Body of pancreas (tissue), 4 donors: ENCODE results near the gene LRRC9.

Experiments used
- CTCF ChIP-seq, 7 experiments: fragments of 450-650 bp in 4 of 7; fragments of 200-600 bp in 3 of 7; sonication (generic) in 3 of 7; IDR thresholded peaks; one replicate each; pipeline ENCODE4 v1.5.1; 2016 to 2019; ENCODE audit warnings: antibody characterized with exemption in 7 of 7
- POLR2A ChIP-seq, 3 donors: fragments of 450-650 bp; IDR thresholded peaks; one replicate each; pipeline ENCODE4 v1.6.1; 2016; ENCODE audit warnings: antibody characterized with exemption in 3 of 3, mild to moderate bottlenecking in 2 of 3

- TF ChIP-seq CTCF (IDR thresholded peaks at IDR 0.05) (no peak), POLR2A (IDR thresholded peaks at IDR 0.05) (no peak)
Observed at GRCh38 chr14:60079723-60080122, 159.8 kb downstream of the LRRC9 start.
